ENCODE data around the gene CELSR1. TPM values are rescaled to one million over a fixed set of nuclear protein-coding genes. Genes with fewer than 3 reads are reported as not detected.

The CELSR1 gene
- total RNA-seq, 2 experiments from 2014 or later = 0.08 TPM; not detected in 1

- no peak overlapping the region for H3K27ac Mint-ChIP-seq
- ATAC-seq (no peak), DNase-seq (no peak)
- POLR2A ChIA-PET = interaction anchor here (0.6 kb wide), 1 partner anchor 308 kb away, joined by 4 read pairs; no protein-coding TSS in a partner anchor
- H3K27me3 Mint-ChIP-seq (ENCODE audit: low read depth) = no peaks in the 10 kb centered on the region
- H3K36me3 Mint-ChIP-seq (ENCODE audit: low read depth) = peaks cover 58% of the 10 kb centered on the region
- H3K9me3 Mint-ChIP-seq (ENCODE audit: insufficient read depth) = no peaks in the 10 kb centered on the region
- peaks cover 6% of the 10 kb centered on the region for H3K4me1 Mint-ChIP-seq (ENCODE audit: low read depth)
- CTCF ChIA-PET = interaction anchor here (1.3 to 2.3 kb wide), 2 partner anchors 190 to 195 kb away, joined by 3 to 7 read pairs; no protein-coding TSS in a partner anchor
- H3K4me3 Mint-ChIP-seq = no peak overlapping the region
Measured at GRCh38 chr22:46312056-46312455, 225.4 kb downstream of the CELSR1 start.

Other genes starting within 250 kb of the CELSR1 start
- 100 to 1,000 TPM; 111 to 114 TPM for gene GTSE1, start 240.8 kb downstream of the CELSR1 start, total RNA-seq
- 10 to 100 TPM; 84.0 to 84.6 TPM for gene TRMU, start 201.9 kb downstream of the CELSR1 start, total RNA-seq
- 10 to 100 TPM; 41.2 to 42.1 TPM for gene GRAMD4, start 82.8 kb upstream of the CELSR1 start, total RNA-seq
- gene CERK, start 200.6 kb upstream of the CELSR1 start, total RNA-seq = 10 to 100 TPM; 61.1 to 65.6 TPM
- gene TBC1D22A, start 225.0 kb upstream of the CELSR1 start, total RNA-seq = 10 to 100 TPM; 34.1 to 38.7 TPM